NCI-H2196 (cell line): ENCODE data around the gene KLHL25.

Experiments used
- DNase-seq: peaks from one replicate; lab custom pipeline; 2025; ENCODE audit not compliant: unreplicated experiment; lab: John Stamatoyannopoulos, UW

KLHL25 gene

DNA sequence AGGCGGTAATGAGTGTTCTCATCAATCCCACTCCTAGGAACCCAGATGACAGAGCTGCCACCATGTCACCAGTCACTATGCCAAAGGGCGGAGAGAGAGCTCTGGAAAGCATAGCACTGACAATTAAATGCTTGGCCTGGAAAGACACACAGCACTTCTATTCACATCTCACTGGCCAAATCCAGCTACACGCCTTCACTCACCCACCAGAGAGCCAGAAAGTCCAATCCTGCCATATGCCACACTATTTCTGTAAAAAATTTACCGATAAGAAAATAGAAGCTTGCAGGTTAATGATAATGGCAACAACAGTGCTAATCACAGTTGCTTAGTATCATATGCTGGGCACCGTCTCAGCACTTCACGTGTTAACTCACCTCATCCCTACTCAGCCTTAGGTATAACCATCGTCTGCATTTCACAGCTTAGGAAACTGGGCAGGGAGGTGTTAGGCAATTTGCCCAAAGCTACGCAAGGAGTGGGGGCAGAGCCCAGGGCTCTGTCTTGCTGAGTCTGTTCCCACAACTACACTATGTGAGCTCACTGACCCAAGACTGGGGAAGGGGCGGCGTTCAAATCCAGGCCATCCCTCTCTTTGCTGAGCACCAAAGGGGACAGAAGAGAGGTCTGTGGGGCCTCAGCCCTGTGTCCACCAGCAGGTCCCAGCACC is 16.5 kb downstream of the KLHL25 start:
- no peak for DNase-seq

GRCh38 chr15:85777250-85778106 is 17.2 kb downstream of the KLHL25 start:
- DNase-seq, result no peak

DNA sequence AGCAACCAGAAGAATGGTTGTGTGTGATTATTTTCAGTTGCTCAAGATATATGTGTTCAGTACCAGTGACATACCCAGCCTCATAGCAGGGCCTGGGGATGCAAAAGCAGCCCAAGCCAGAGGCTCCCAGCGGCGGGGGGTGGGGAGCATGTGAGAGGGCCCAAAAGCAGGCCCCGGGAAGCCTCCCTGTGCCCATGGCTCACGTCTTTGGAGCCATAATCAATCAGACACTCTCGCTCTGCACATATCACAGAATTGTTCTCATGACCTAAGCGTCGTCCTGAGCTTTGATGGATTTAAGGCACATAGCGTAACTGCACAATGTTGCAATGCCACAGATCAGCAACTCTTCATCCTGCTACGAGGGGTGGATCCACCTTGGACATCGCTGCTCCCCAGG is 20.8 kb downstream of the KLHL25 start:
- no peak for DNase-seq

- DNase-seq, result no peak
Measured at GRCh38 chr15:85773249-85773648, 21.5 kb downstream of the KLHL25 start.

DNA sequence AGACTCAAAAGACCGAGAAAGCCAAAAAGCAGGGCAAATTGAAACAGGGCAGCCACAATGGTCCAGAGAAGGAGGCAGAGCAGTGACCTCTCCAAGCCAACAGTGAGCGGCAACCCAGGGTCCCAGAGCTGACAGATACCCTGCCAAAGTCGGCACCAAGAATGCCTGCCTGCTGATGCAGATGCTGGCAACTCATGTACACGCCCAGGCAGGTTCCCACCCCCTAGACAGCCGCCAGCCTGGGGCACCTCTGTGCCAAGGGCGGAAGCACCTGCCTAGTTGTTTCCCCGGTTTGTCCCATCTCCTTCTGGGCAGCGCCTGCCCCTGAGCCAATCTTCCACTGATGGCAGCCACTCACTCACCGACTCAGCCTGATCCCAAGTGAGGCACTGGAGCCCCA is 22.1 kb downstream of the KLHL25 start:
- no peak for DNase-seq

GRCh38 chr15:85771781-85772445 is 22.8 kb downstream of the KLHL25 start:
- no peak for DNase-seq

GRCh38 chr15:85771271-85771670 is 23.5 kb downstream of the KLHL25 start:
- DNase-seq, result no peak

GRCh38 chr15:85770096-85771041 is 24.4 kb downstream of the KLHL25 start:
- DNase-seq, result no peak

GRCh38 chr15:85769182-85769900 is 25.4 kb downstream of the KLHL25 start:
- DNase-seq, result no peak

DNA sequence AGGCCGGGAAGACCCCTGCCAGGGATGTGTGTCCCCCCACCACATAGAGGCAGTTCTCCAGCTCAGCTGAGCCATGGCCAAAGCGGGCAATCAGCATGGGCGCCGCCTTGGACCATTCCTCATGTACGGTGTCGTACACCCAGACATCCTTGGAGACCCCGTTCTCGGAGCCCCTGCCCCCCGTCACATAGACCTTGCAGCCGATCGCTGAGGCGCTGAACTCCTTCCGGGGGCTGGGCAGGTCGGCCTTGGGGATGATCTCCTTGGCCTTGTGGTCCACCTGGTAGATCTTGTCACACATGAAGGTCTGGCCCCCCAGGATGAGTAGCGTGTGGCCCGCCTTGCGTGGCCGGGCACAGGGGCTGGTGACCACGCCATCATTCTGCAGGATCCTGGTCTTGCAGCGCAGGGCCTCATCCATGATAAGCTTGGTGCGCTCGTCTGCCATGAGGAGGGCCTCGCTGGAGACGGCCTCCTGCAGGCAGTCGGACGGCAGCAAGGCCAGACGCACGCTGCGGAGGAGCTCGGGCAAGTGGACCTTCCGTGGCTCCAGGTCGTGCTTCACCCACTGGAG is 26.0 kb downstream of the KLHL25 start:
- DNase-seq, result no peak

DNA sequence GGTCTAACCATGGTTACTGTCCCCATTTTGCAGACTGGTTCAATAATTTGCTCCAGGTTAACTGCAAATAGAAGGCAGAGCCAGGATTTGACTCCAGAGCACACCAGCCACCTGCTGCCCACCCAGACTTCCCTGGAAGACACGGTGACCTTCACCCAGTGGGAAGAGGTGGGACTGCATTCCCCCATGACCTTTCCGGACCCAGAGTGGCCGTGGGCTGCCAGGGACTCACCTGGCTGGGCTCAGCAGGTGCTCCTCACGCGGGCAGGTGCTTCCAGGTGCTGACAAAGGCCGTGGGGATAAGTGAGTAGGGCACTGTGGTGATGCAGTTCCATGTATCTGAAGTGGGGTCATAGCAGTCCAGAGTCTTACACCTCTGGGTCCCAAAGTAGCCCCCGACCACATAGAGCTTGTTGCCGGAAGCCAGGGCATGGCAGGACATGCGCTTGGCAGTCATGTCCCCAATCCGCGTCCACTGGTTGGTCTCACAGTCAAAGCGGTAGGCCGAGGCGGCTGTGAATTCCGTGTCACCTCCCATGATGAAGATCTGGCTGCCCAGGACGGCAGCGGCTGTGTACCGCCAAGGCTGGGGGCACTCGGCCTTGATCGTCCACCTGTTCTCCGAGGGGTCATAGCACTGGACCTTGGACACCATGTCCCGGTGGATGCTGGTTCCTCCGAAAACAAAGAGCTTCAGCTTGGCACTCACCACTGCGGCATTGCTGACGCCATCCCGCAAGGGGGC is 26.8 kb downstream of the KLHL25 start:
- no peak for DNase-seq

GRCh38 chr15:85766001-85766831 is 28.5 kb downstream of the KLHL25 start:
- DNase-seq, result no peak

DNA sequence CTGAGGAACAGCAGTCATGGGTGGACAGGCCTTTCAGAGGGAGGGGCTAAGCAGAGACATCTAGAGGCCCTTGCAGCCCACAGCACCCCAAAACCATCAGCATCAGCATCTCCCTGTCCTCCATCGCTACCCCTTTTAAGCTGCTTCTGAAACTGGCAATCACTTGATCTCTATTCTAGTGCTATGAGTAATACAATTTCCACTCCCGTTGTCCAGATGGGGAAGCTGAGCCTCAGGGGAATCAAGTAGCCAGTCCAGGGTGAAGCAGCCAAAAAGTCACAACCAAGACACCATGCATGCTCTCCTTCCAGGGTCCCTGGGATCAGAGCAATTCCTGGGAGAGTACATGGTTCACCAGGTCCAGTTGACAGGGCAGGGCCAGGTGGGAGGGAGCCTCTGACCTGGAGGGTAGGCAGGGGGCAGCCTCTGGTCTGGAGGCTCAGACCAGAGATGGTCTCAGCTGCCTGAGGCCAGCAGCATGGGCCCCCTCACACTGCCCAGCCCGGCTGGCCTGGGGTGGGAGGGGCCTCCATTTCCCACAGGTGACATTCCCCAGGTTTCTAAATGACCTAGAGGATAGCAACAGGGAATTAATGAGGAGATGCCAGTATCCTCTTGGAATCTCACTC is 30.0 kb downstream of the KLHL25 start:
- DNase-seq, result no peak

DNA sequence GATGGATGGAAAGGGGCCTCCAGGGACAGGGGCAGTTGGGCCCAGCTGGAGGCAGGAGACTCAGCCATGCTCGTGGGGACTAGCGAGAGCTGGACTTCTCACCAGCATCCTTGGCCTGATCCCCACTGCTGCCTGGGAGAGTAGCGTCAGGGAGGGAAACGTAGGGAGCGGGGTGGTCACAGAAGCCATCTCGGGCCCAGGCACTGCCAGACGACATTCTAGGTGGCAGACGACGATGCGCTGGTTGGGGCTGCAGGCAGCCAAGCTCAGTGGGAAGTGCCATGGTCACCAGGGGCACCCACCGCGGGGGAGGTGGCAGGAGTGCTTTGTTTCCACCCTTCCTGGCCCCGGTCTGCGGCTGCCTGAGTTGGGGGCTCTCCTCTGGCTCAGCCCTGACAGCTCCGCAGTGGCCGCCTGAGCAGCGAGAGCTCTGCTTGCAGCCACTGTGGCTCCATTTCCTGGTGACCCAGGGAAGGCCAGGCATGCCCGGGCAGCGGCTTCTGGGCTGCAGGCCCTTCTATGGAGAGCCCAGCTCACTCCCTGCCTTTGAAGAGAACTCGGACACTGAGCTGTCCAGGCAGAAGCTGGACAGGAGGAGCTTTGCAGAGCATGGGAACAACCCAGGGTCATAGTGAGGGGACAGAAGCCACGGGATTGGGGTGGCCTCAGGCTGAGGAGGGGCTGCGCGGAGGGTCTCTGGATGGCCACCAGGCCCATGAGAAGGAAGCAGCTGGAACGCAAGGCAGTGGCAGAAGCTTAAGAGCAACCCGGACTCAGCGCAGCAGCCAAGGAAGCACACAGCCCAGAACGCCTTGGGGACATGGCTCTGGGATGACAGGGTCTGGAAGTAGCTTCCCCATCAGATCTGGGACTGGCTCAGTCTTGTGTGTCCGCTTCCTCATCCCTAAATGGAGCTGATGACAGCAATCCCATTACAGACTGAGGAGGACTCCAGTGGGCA is 30.8 kb downstream of the KLHL25 start:
- no peak for DNase-seq

DNA sequence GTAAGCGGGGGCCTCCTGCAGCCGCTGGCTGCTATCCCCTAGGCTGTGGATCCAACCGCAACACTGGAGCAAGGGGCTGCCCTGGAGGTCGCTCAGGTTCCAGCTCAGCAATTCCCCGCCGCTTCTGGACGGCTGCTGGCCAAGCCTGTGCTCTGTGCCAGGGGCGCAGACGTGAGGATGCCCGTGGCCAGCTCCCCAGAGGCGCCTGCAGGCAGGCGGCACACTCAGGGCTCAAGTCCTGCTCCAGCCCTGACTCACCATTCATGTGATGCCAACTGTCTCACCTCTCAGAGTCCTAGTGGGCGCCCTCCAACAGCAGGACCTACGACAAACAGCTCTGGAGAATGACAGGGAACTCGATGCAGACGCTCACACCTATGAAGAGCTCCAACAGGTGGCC is 31.6 kb downstream of the KLHL25 start:
- no peak for DNase-seq

GRCh38 chr15:85762756-85763127 is 32.0 kb downstream of the KLHL25 start:
- DNase-seq, result no peak
